Astrocyte of the spinal cord (primary cell): ENCODE data around the gene INMT.

ENCODE experiments used
- DNase-seq: peaks from one replicate; pipeline ENCODE4 v3.0.0; 2011; ENCODE audit warnings: low read depth, low spot score
- H3K4me3 ChIP-seq: 2 replicates; pipeline ENCODE4 v1.5.1; 2011; ENCODE audit warnings: low read depth, mild to moderate bottlenecking, low read length, moderate library complexity
- CTCF ChIP-seq: IDR thresholded peaks from 2 replicates; pipeline ENCODE4 v1.5.1; 2012; ENCODE audit warnings: low read depth, mild to moderate bottlenecking, low read length, inconsistent platforms
- in situ Hi-C: cut with HindIII; loops from 2 replicates; pipeline ENCODE4 v1.10.0; 2017; ENCODE audit warnings: low sequenced_read_pairs

INMT gene

GRCh38 chr7:30723776-30724175, 28.2 kb upstream of the INMT start:
- in situ Hi-C loops, result no loop called here
- H3K4me3 ChIP-seq, result no peak overlapping the region
- no peak for DNase-seq
- TF ChIP-seq CTCF, result no peak

- DNase-seq, result no peak
- H3K4me3 ChIP-seq, result no peak overlapping the region
- in situ Hi-C loops, result no loop called here
- TF ChIP-seq CTCF, result no peak
Observed at GRCh38 chr7:30726296-30727006, 25.5 kb upstream of the INMT start.

GRCh38 chr7:30727061-30727945, 24.6 kb upstream of the INMT start:
- no peak for DNase-seq
- in situ Hi-C loops, result no loop called here
- TF ChIP-seq CTCF, result no peak
- H3K4me3 ChIP-seq, result no peak overlapping the region

GRCh38 chr7:30728591-30729100, 23.3 kb upstream of the INMT start:
- in situ Hi-C loops, result no loop called here
- DNase-seq, result no peak
- H3K4me3 ChIP-seq, result no peak overlapping the region
- TF ChIP-seq CTCF, result no peak

- H3K4me3 ChIP-seq, result no peak overlapping the region
- TF ChIP-seq CTCF, result no peak
- in situ Hi-C loops, result no loop called here
- DNase-seq, result no peak
Observed at GRCh38 chr7:30729642-30730041, 22.3 kb upstream of the INMT start.

- TF ChIP-seq CTCF, result no peak
- H3K4me3 ChIP-seq, result no peak overlapping the region
- DNase-seq, result no peak
- in situ Hi-C loops, result no loop called here
Observed at GRCh38 chr7:30730097-30730496, 21.8 kb upstream of the INMT start.
